Karpas-422 (cell line): ENCODE measurements around the gene TMCO1. TPM values are rescaled to one million over a fixed set of nuclear protein-coding genes. Genes with fewer than 3 reads are reported as not detected.
"Not testable (repeated sequence)": the region's sequence is repeated elsewhere in the genome, so short reads cannot be mapped to it uniquely, and the experiment has no call there.

Experiments used
- DNase-seq: peaks from one replicate; pipeline ENCODE4 v3.0.0-alpha.2; 2015
- H2AFZ ChIP-seq: fragments of 200-600 bp; sonication (generic); 2 replicates; pipeline ENCODE4 v1.6.1; 2014; ENCODE audit warnings: antibody characterized with exemption, low read length, mixed read lengths
- H3K27ac ChIP-seq: fragments of 200-600 bp; sonication (generic); 2 replicates; pipeline ENCODE4 v1.5.1; 2014; ENCODE audit warnings: mild to moderate bottlenecking, low read length, moderate library complexity
- H3K27me3 ChIP-seq: fragments of 200-600 bp; sonication (generic); 2 replicates; pipeline ENCODE4 v1.6.1; 2014; ENCODE audit warnings: low read length, mixed read lengths
- H3K36me3 ChIP-seq: fragments of 200-600 bp; sonication (generic); 2 replicates; pipeline ENCODE4 v1.6.1; 2014; ENCODE audit warnings: low read length, mixed read lengths; ENCODE audit not compliant: insufficient read depth
- H3K4me1 ChIP-seq: fragments of 200-600 bp; sonication (generic); 2 replicates; pipeline ENCODE4 v1.6.1; 2014; ENCODE audit warnings: mild to moderate bottlenecking, low read length, mixed read lengths
- H3K4me2 ChIP-seq: fragments of 200-600 bp; sonication (generic); 2 replicates; pipeline ENCODE4 v1.6.1; 2014; ENCODE audit warnings: low read length, low read depth, mild to moderate bottlenecking; ENCODE audit not compliant: poor library complexity, severe bottlenecking
- H3K4me3 ChIP-seq: fragments of 200-600 bp; sonication (generic); 2 replicates; pipeline ENCODE4 v1.5.1; 2014; ENCODE audit warnings: mild to moderate bottlenecking, antibody characterized with exemption, low read length, mixed read lengths
- H3K79me2 ChIP-seq: fragments of 200-600 bp; sonication (generic); 2 replicates; pipeline ENCODE4 v1.6.1; 2014; ENCODE audit warnings: mild to moderate bottlenecking, low read length, mixed read lengths
- H3K9ac ChIP-seq: fragments of 200-600 bp; sonication (generic); 2 replicates; pipeline ENCODE4 v1.6.0; 2014; ENCODE audit warnings: low read length
- H3K9me2 ChIP-seq: fragments of 200-600 bp; sonication (generic), shearing (Covaris generic); replicated peaks from 2 replicates; pipeline ENCODE4 v1.6.0; 2014; ENCODE audit warnings: mild to moderate bottlenecking, low read length, moderate library complexity; ENCODE audit not compliant: insufficient read depth
- H3K9me3 ChIP-seq: fragments of 300-700, 200-600 bp; sonication (generic); 2 replicates; pipeline ENCODE4 v1.6.1; 2014; ENCODE audit warnings: low read length, mixed read lengths
- H4K20me1 ChIP-seq: fragments of 200-600 bp; sonication (generic); 2 replicates; pipeline ENCODE4 v1.6.1; 2014; ENCODE audit warnings: mild to moderate bottlenecking, antibody characterized with exemption, low read length, low read depth; ENCODE audit not compliant: insufficient read depth
- total RNA-seq: library from RNA; depleted of rRNA; stranded (reverse); fragments of >200 nt; shearing (Covaris generic); gene quantifications from 2 replicates; pipeline ENCODE4 v1.2.3, GENCODE V29; 2014; ENCODE audit warnings: low replicate concordance

Gene TMCO1
- total RNA-seq, 1 experiment from 2014 or later = 103 TPM

DNA sequence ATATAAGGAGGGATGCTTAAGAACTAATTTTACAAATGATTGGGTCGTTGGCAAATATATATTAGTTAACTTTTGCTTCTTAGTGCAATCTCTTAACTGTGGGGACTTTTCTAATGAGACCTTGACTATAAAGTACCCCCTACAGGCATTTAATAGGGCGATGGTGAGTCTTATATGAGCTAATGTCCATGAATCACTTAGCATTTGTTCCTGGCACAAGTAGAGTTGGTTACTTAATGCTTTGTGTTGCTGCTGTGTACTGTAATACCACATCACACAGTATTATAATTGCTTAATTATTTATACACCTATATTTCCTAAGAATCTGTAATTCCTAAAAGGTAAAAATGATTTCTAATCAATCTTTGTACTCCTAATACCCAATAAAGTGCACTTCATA is 25.3 kb upstream of the TMCO1 start:
- Histone ChIP-seq H3K9ac (no peak overlapping the region), H2AFZ (no peak overlapping the region), H4K20me1 (no peaks in the 10 kb centered on the region)

DNA sequence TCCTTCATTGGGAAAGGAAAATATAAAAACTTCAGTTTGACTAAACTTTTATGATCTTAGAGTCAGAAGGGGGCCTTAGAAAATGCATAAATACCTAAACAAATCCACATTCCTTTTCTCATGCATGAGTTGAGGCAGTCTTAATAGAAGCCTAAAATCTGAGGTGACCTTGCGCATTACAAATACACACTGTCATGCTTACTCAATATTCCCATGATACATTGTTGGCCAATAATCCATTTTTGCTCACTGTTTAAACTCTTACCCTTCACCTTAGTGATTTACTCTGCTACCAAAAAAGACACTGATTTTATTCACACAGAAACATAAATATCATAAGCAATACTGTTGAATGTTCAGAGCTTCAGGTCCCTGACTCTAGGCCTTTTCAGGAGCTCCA is 19.1 kb upstream of the TMCO1 start:
- Histone ChIP-seq H3K9me2 (no peaks in the 10 kb centered on the region), H3K79me2 (no peaks in the 10 kb centered on the region), H3K27me3 (no peaks in the 10 kb centered on the region), H3K36me3 (no peaks in the 10 kb centered on the region), H3K27ac (no peak overlapping the region), H3K9ac (no peak overlapping the region), H3K9me3 (no peaks in the 10 kb centered on the region), H3K4me2 (no peak overlapping the region), H2AFZ (no peak overlapping the region), H3K4me3 (no peak overlapping the region), H3K4me1 (no peaks in the 10 kb centered on the region), H4K20me1 (no peaks in the 10 kb centered on the region)
- no peak for DNase-seq

More for the DNA sequence above, 25.3 kb upstream of the TMCO1 start:
- Histone ChIP-seq H3K36me3 (no peaks in the 10 kb centered on the region), H3K27ac (no peak overlapping the region), H3K27me3 (no peaks in the 10 kb centered on the region), H3K79me2 (no peaks in the 10 kb centered on the region), H3K4me2 (no peak overlapping the region), H3K4me3 (no peak overlapping the region), H3K9me3 (no peaks in the 10 kb centered on the region), H3K9me2 (no peaks in the 10 kb centered on the region), H3K4me1 (no peaks in the 10 kb centered on the region)
- peak; percentile 38 for DNase-seq

DNA sequence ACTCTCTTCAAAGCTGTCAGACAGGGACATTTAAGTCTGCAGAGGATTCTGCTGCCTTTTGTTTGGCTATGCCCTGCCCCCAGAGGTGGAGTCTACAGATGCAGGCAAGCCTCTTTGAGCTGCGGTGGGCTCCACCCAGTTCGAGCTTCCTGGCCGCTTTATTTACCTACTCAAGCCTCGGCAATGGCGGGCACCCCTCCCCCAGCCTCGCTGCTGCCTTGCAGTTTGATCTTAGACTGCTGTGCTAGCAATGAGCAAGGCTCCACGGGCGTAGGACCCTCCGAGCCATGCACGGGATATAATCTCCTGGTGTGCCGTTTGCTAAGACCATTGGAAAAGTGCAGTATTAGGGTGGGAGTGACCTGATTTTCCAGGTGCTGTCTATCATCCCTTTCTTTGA is 14.9 kb upstream of the TMCO1 start:
- H3K36me3 ChIP-seq, H3K4me1 ChIP-seq, H3K9me3 ChIP-seq, H3K4me3 ChIP-seq, DNase-seq, H3K79me2 ChIP-seq, H3K4me2 ChIP-seq, H3K9ac ChIP-seq, H4K20me1 ChIP-seq, H3K27me3 ChIP-seq, H3K27ac ChIP-seq, H2AFZ ChIP-seq, H3K9me2 ChIP-seq: not testable (repeated sequence)

DNA sequence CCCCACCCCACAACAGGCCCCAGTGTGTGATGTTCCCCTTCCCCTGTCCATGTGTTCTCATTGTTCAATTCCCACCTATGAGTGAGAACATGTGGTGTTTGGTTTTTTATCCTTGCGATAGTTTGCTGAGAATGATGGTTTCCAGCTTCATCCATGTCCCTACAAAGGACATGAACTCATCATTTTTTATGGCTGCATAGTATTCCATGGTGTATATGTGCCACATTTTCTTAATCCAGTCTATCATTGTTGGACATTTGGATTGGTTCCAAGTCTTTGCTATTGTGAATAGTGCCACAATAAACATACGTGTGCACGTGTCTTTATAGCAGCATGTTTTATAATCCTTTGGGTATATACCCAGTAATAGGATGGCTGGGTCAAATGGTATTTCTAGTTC is 9.5 kb upstream of the TMCO1 start:
- H2AFZ ChIP-seq, H3K27ac ChIP-seq, H3K79me2 ChIP-seq, DNase-seq, H3K4me2 ChIP-seq, H3K27me3 ChIP-seq, H4K20me1 ChIP-seq, H3K4me3 ChIP-seq, H3K36me3 ChIP-seq, H3K9ac ChIP-seq, H3K9me3 ChIP-seq, H3K9me2 ChIP-seq, H3K4me1 ChIP-seq: not testable (repeated sequence)

DNA sequence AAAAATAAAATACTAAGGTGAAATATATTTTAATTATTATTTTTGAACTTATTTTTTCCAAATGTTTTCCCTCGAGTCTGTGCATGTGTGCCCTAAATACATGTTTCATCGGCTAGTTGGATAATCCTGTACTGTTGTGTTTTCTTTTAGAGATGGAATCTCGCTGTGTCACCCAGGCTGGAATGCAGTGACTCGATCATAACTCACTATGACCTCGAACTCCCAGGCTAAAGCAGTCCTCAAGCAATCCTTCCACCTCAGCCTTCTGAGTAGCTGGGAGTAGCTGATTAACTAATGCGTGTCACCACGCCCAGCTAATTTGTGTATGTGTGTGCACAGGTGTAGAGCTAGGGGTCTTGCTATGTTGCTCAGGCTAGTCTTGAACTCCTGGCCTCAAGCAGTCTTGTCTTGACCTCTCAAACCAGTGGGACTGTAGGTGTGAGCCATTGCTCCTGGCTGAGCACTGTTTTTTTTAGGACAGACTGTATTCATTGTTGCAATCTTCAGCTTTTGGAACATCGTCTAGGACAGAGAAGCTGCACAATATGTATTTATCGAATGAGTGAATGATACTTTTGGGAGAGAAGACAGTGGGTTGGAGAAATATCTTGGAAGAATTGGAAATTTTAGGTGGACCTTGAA is 4.8 kb upstream of the TMCO1 start:
- DNase-seq = no peak
- Histone ChIP-seq H4K20me1 (no peaks in the 10 kb centered on the region), H3K4me2 (no peak overlapping the region)

DNA sequence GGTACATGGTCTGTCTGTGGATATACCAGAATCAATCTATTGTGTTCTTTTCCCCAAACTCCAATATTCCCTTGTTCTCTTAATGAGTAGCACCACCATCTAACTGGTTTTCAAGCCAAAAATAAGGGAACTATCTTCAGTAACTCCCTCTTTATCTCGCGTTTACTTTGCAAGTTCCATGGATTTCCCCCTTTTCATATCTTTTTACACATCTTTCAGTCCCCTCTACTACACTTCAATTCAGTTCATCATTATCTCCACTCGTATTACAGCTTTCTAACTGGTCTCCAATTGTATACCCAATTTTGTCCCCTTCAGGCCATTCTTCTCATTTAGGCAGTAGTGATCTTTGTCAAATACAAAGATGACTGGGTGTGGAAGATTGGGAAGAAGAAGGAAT is 4.1 kb upstream of the TMCO1 start:
- no peak overlapping the region for H3K4me2 ChIP-seq
- no peaks in the 10 kb centered on the region for H3K9me3 ChIP-seq
- DNase-seq = no peak
- H3K36me3 ChIP-seq = no peaks in the 10 kb centered on the region
- H3K4me1 ChIP-seq = peaks cover 11% of the 10 kb centered on the region
- peaks cover 20% of the 10 kb centered on the region for H3K79me2 ChIP-seq
- no peaks in the 10 kb centered on the region for H3K27me3 ChIP-seq
- H3K9ac ChIP-seq = no peak overlapping the region
- H2AFZ ChIP-seq = no peak overlapping the region
- no peaks in the 10 kb centered on the region for H4K20me1 ChIP-seq
- H3K27ac ChIP-seq = no peak overlapping the region
- no peaks in the 10 kb centered on the region for H3K9me2 ChIP-seq
- H3K4me3 ChIP-seq = no peak overlapping the region

More for the DNA sequence above, 4.8 kb upstream of the TMCO1 start:
- no peak overlapping the region for H3K27ac ChIP-seq
- H3K9me2 ChIP-seq = no peaks in the 10 kb centered on the region
- H3K27me3 ChIP-seq = no peaks in the 10 kb centered on the region
- peaks cover 7% of the 10 kb centered on the region for H3K4me1 ChIP-seq
- no peaks in the 10 kb centered on the region for H3K36me3 ChIP-seq
- no peak overlapping the region for H2AFZ ChIP-seq
- peaks cover 13% of the 10 kb centered on the region for H3K79me2 ChIP-seq
- no peak overlapping the region for H3K4me3 ChIP-seq
- H3K9ac ChIP-seq = no peak overlapping the region
- H3K9me3 ChIP-seq = no peaks in the 10 kb centered on the region

DNA sequence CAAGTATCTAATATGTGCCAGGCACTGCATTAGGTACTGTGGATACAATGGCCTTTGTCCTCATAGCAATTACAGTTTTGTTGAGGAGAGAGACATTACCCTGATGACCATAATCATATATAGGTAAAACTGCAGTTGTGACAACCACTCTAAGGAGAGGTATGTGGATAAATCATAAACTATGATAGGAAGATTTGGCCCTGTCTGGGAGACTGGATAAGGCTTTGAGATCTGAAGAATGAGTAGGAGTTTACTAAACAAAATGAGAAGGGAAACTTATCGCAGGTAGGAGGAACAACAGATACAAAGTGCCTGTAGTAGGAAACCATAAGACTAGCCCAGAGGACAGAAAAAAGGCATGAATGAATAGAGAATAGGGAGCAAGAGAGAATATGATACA is 4.4 kb downstream of the TMCO1 start:
- Histone ChIP-seq H4K20me1 (no peaks in the 10 kb centered on the region), H3K4me2 (no peak overlapping the region), H3K9ac (no peak overlapping the region), H3K9me2 (no peaks in the 10 kb centered on the region), H3K27ac (no peak overlapping the region), H3K4me3 (no peak overlapping the region), H3K27me3 (no peaks in the 10 kb centered on the region), H3K36me3 (peaks cover 16% of the 10 kb centered on the region; the same call in 1 of the 2 replicates), H2AFZ (no peak overlapping the region), H3K4me1 (peaks cover 12% of the 10 kb centered on the region), H3K79me2 (peaks cover 69% of the 10 kb centered on the region), H3K9me3 (no peaks in the 10 kb centered on the region)
- DNase-seq = no peak

DNA sequence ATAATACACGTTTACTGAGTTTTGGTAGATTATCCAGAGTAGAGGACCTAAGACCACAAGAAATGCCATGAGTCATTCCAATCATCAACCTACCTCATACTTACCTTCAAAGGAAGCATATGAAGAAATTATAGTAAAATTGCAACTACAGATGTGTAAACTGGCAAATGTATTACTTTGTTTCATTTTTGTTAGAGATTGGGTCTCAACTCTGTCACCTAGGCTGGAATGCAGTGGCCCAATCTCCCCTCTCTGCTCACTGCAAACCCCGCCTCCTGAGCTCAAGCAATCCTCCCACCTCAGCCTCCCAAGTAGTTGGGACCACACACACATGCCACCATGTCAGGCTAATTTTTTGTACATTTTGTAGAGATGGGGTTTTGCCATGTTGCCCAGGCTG is 5.2 kb downstream of the TMCO1 start:
- no peaks in the 10 kb centered on the region for H4K20me1 ChIP-seq
- no peak overlapping the region for H3K4me3 ChIP-seq
- no peak for DNase-seq
- no peaks in the 10 kb centered on the region for H3K27me3 ChIP-seq
- peaks cover 12% of the 10 kb centered on the region for H3K4me1 ChIP-seq
- H3K79me2 ChIP-seq = peaks cover 74% of the 10 kb centered on the region
- no peaks in the 10 kb centered on the region for H3K9me3 ChIP-seq
- no peak overlapping the region for H3K27ac ChIP-seq
- no peak overlapping the region for H2AFZ ChIP-seq
- H3K9ac ChIP-seq = no peak overlapping the region
- peaks cover 23% of the 10 kb centered on the region; the same call in 1 of the 2 replicates for H3K36me3 ChIP-seq
- H3K4me2 ChIP-seq = no peak overlapping the region
- H3K9me2 ChIP-seq = no peaks in the 10 kb centered on the region
